HCT116 (cell line): ENCODE results near the gene KIAA0319L. TPM values are rescaled to one million over a fixed set of nuclear protein-coding genes. Genes with fewer than 3 reads are reported as not detected.

Source experiments
- ATAC-seq: fragments of 200-7000 bp; cut with Tn5 transposase; 2 replicates; pipeline ENCODE4 v1.9.1; 2020; ENCODE audit warnings: mild to moderate bottlenecking, moderate library complexity
- BruUV-seq: library from RNA; stranded (reverse); fragments of 400-500 nt; replicated peaks from 2 replicates; lab custom pipeline; 2021; lab: Mats Ljungman, UMichigan
- CTCF ChIA-PET: fragments of 300-600 bp; sonication (Branson Sonifier 250); formaldehyde crosslinking; loops from one replicate; lab custom pipeline; 2021; ENCODE audit warnings: antibody characterized with exemption; lab: Charles Lee
- POLR2A ChIA-PET: fragments of 300-600, 350-600 bp; sonication (Branson Sonifier 250); formaldehyde crosslinking; loops from one replicate; lab custom pipeline; 2021; ENCODE audit warnings: antibody characterized with exemption; lab: Charles Lee
- RAD21 ChIA-PET, 2 experiments: fragments of 300-600 bp; sonication (Branson Sonifier 250); formaldehyde crosslinking; loops; one replicate each; lab custom pipeline; 2023; ENCODE audit warnings: low total read pairs in 2 of 2; ENCODE audit not compliant: uncharacterized antibody in 2 of 2, unreplicated experiment in 2 of 2, low non-redundant PET in 1 of 2; lab: Charles Lee
- DNase-seq: peaks from one replicate; pipeline ENCODE4 v3.0.0-alpha.2; 2010; ENCODE audit warnings: low read depth, low spot score
- H2AFZ ChIP-seq: fragments of 200-600 bp; shearing (Covaris generic), sonication (generic); 2 replicates; pipeline ENCODE4 v1.6.1; 2017; ENCODE audit warnings: low read depth, mixed run types, mixed read lengths, antibody characterized with exemption, low read length; ENCODE audit not compliant: poor library complexity, severe bottlenecking
- H3K27ac ChIP-seq: 2 replicates; pipeline ENCODE4 v1.5.1; 2012; ENCODE audit warnings: low read depth, low read length
- H3K27me3 ChIP-seq: fragments of 200-600 bp; sonication (generic); 2 replicates; pipeline ENCODE4 v1.6.1; 2016; ENCODE audit warnings: mixed run types, low read length, mixed read lengths; ENCODE audit not compliant: insufficient read depth
- H3K36me3 ChIP-seq, 2 experiments: fragments of 200-500 bp in 1 of 2; fragments of 200-600 bp in 1 of 2; sonication (Bioruptor generic) in 1 of 2; sonication (generic) in 1 of 2; 2 replicates each; pipeline versions ENCODE4 v1.5.1 to v1.6.1; 2014 to 2016; ENCODE audit warnings: low read length in 2 of 2, inconsistent platforms in 1 of 2, mixed read lengths in 1 of 2, mixed run types in 1 of 2; ENCODE audit not compliant: insufficient read depth in 2 of 2, control insufficient read depth in 1 of 2
- H3K4me1 ChIP-seq, 2 experiments: fragments of 200-600 bp in 1 of 2; sonication (generic) in 1 of 2; 2 replicates each; pipeline versions ENCODE4 v1.5.1 to v1.6.1; 2012 to 2017; ENCODE audit warnings: low read length in 2 of 2, inconsistent platforms in 1 of 2, mild to moderate bottlenecking in 1 of 2, mixed read lengths in 1 of 2, mixed run types in 1 of 2, moderate library complexity in 1 of 2; ENCODE audit not compliant: insufficient read depth in 2 of 2, control insufficient read depth in 1 of 2
- H3K4me2 ChIP-seq: fragments of 200-600 bp; sonication (generic); 2 replicates; pipeline ENCODE4 v1.6.1; 2017; ENCODE audit warnings: mixed run types, low read length, mixed read lengths
- H3K4me3 ChIP-seq, 2 experiments: fragments of 200-600 bp in 1 of 2; sonication (generic) in 1 of 2; replicated peaks in 1 of 2; 2 replicates each; pipeline ENCODE4 v1.5.1; 2011 to 2016; ENCODE audit warnings: low read length in 2 of 2, control low read depth in 1 of 2, low read depth in 1 of 2, mild to moderate bottlenecking in 1 of 2, mixed read lengths in 1 of 2, mixed run types in 1 of 2
- H3K79me2 ChIP-seq: fragments of 200-600 bp; sonication (generic); 2 replicates; pipeline ENCODE4 v1.6.1; 2017; ENCODE audit warnings: mild to moderate bottlenecking, mixed run types, low read length, moderate library complexity, mixed read lengths; ENCODE audit not compliant: insufficient read depth
- H3K9ac ChIP-seq: fragments of 200-600 bp; sonication (generic); 2 replicates; pipeline ENCODE4 v1.6.1; 2016; ENCODE audit warnings: low read length, mixed read lengths
- H3K9me2 ChIP-seq: fragments of 200-600 bp; sonication (generic), shearing (Covaris generic); 2 replicates; pipeline ENCODE4 v1.6.1; 2017; ENCODE audit warnings: mixed run types, mild to moderate bottlenecking, moderate library complexity; ENCODE audit not compliant: insufficient read depth
- H3K9me3 ChIP-seq, 2 experiments: fragments of 200-500 bp in 1 of 2; fragments of 200-600 bp in 1 of 2; sonication (Bioruptor generic) in 1 of 2; sonication (generic) in 1 of 2; 2 replicates each; pipeline ENCODE4 v1.6.1; 2014 to 2017; ENCODE audit warnings: low read length in 2 of 2, mixed read lengths in 2 of 2, inconsistent platforms in 1 of 2, low read depth in 1 of 2, mild to moderate bottlenecking in 1 of 2, mixed run types in 1 of 2, moderate library complexity in 1 of 2; ENCODE audit not compliant: control insufficient read depth in 1 of 2, insufficient read depth in 1 of 2
- H4K20me1 ChIP-seq: fragments of 200-600 bp; sonication (generic), shearing (Covaris generic); 2 replicates; pipeline ENCODE4 v1.6.1; 2017; ENCODE audit warnings: mixed run types, mild to moderate bottlenecking, moderate library complexity; ENCODE audit not compliant: insufficient read depth
- EZH2 ChIP-seq: fragments of 200-600 bp; sonication (generic); IDR thresholded peaks from 2 replicates; pipeline ENCODE4 v1.6.1; 2017; ENCODE audit warnings: antibody characterized with exemption, mixed run types
- JUND ChIP-seq: IDR thresholded peaks from 2 replicates; pipeline ENCODE4 v1.6.1; 2012
- MAX ChIP-seq: IDR thresholded peaks from 2 replicates; pipeline ENCODE4 v1.6.1; 2012
- POLR2A ChIP-seq: IDR thresholded peaks from 2 replicates; pipeline ENCODE4 v1.7.0; 2011; ENCODE audit warnings: borderline replicate concordance; ENCODE audit not compliant: insufficient read depth, insufficient read length; ENCODE audit errors: extremely low read depth
- RAD21 ChIP-seq: IDR thresholded peaks from 2 replicates; pipeline ENCODE4 v1.6.1; 2012; ENCODE audit warnings: low read depth, mild to moderate bottlenecking
- intact Hi-C: fragments of 100-400 bp; cut with micrococcal nuclease; formaldehyde crosslinking; loops from 2 replicates; pipeline ENCODE4 v1.10.0; 2022
- total RNA-seq: library from RNA; stranded (reverse); gene quantifications from one replicate; pipeline ENCODE4 v1.2.1, GENCODE V29; 2021; ENCODE audit not compliant: unreplicated experiment

Gene KIAA0319L
- total RNA-seq, 1 experiment from 2014 or later: 35.6 TPM

GRCh38 chr1:35433714-35434113 lies 123.5 kb downstream of the KIAA0319L start (continued):
- TF ChIP-seq MAX: no peak
- no peak for TF ChIP-seq EZH2
- no peak for TF ChIP-seq JUND
- TF ChIP-seq RAD21: no peak
- TF ChIP-seq, all 23 proteins: peak for 0

GRCh38 chr1:35432231-35432630 lies 125.0 kb downstream of the KIAA0319L start:
- H3K4me3 ChIP-seq: no peak overlapping the region
- ChIA-PET POLR2A (no interaction called here), RAD21 (no interaction called here), CTCF (no interaction called here)
- no peak overlapping the region for H3K27ac ChIP-seq
- peaks cover 2 to 6% of the 10 kb centered on the region in 2 experiments; a peak in 1 of 4 replicates for H3K36me3 ChIP-seq
- no peaks in the 10 kb centered on the region for H3K9me3 ChIP-seq
- no peaks in the 10 kb centered on the region for H4K20me1 ChIP-seq
- no peak overlapping the region for H3K9ac ChIP-seq
- no peak overlapping the region for H3K4me2 ChIP-seq
- H3K4me1 ChIP-seq: no peaks in the 10 kb centered on the region
- intact Hi-C loops: no loop called here
- no peak overlapping the region for H2AFZ ChIP-seq
- ATAC-seq (no peak), DNase-seq (no peak)
- no peaks in the 10 kb centered on the region for H3K79me2 ChIP-seq
- H3K9me2 ChIP-seq: no peaks in the 10 kb centered on the region
- TF ChIP-seq JUND (no peak), POLR2A (no peak)
- BruUV-seq: no TSS peak
- H3K27me3 ChIP-seq: no peaks in the 10 kb centered on the region

GRCh38 chr1:35431173-35431599 lies 126.0 kb downstream of the KIAA0319L start:
- ATAC-seq (no peak), DNase-seq (no peak)
- peaks cover 2 to 6% of the 10 kb centered on the region in 2 experiments; a peak in 1 of 4 replicates for H3K36me3 ChIP-seq
- no peak overlapping the region for H3K4me3 ChIP-seq
- ChIA-PET RAD21 (no interaction called here), CTCF (no interaction called here), POLR2A (no interaction called here)
- H2AFZ ChIP-seq: no peak overlapping the region
- BruUV-seq: no TSS peak
- H3K9me3 ChIP-seq: no peaks in the 10 kb centered on the region
- H3K27ac ChIP-seq: no peak overlapping the region
- intact Hi-C loops: no loop called here
- H4K20me1 ChIP-seq: no peaks in the 10 kb centered on the region
- H3K4me2 ChIP-seq: no peak overlapping the region
- H3K9me2 ChIP-seq: no peaks in the 10 kb centered on the region
- H3K27me3 ChIP-seq: no peaks in the 10 kb centered on the region
- no peak overlapping the region for H3K9ac ChIP-seq
- H3K4me1 ChIP-seq: no peaks in the 10 kb centered on the region
- no peaks in the 10 kb centered on the region for H3K79me2 ChIP-seq
- no peak for TF ChIP-seq EZH2
